Stimulated activated CD8-positive, alpha-beta memory T cell treated with anti-CD3 and anti-CD28 coated beads, Interleukin-15, amount 100 ng/mL, for 48 hours (primary cell): ENCODE results near the gene NUP98.
"Not testable (repeated sequence)": the region's sequence is repeated elsewhere in the genome, so short reads cannot be mapped to it uniquely, and the experiment has no call there.

Experiments used
- DNase-seq, 2 donors: peaks; one replicate each; pipeline ENCODE4 v3.0.0-alpha.2; 2020; ENCODE audit warnings: low read depth in 2 of 2

The NUP98 gene

DNA sequence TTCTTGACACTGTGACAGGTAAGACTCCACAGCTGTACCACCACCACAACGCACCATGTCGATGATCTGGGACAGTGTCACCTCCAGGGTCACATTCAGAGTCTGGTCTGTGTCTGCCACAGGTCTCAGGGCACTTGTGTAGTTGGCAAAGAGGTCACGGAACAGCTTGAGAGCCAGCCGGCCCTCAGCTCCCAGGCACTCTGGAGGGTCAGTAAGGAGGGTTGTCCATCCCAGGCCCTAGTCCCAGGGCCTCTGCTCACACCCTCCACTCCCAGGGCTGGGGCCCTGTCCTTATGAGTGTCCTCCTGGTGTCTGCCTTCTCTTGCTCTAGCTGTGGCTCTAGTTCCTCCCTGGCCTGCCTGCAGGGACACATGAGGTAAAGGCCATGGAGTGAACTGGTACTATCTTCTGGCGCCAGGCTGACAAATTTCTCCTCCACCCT is 127.6 kb downstream of the NUP98 start:
- DNase-seq = no peak

DNA sequence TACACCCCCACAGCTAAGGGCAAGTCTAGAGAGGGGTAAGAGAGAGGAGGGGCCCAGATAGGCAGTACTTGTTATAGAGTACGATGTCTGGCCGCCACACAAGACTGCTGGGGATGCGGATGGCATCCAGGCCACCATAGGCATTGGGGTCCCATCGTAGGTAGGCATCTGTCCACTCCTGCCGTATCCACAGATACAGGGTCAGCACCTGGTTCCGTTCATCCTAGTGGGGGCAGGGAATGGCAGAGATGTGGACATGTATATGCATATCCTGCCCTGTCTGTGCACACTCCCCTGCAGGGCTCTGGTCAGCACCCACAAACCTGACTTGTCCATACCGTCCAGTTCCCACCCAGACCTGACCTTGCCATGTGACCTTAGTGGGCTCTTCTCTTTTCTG is 128.2 kb downstream of the NUP98 start:
- no peak for DNase-seq

DNA sequence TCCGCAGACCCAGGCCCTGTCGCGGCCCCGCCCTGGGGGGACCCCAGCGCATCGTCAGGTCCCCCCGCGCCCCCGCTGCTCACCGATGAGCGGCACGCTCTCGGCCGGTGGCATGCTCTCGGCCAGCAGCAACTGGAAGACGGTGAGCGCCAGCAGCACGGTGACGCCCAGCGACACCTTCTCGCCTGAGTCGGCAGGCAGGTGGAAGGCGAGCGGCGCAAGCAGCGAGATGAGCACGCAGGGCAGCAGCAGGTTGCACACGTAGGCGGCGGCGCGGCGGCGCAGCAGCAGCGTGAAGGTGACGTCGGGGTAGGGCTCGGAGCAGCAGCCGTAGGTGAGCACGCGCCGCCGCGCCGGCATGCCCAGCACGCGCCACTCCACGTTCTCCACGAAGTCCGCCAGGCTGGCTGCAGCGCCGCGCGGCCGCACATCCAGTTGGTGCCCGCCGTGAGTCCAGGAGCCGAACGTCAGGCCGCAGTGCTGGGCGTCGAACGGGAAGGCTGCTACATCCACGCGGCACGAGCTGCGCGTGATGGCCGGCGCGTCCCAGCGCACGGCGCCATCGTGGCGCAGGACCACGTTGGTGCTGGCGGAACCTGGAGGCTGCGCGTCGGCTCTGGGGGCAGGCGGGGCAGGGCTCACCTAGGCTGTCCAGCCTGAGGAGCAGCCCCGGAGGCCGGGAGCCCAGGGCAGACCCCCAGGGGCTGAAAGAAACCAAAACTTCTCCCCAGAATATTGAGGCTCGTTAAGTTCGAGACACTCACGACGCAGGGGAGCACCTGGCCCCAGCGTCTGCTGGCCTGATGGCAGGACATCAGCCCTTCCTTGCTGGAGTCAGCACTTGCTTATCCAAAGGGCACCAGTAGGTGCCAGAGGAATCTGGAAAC is 130.0 kb downstream of the NUP98 start:
- no peak for DNase-seq

DNA sequence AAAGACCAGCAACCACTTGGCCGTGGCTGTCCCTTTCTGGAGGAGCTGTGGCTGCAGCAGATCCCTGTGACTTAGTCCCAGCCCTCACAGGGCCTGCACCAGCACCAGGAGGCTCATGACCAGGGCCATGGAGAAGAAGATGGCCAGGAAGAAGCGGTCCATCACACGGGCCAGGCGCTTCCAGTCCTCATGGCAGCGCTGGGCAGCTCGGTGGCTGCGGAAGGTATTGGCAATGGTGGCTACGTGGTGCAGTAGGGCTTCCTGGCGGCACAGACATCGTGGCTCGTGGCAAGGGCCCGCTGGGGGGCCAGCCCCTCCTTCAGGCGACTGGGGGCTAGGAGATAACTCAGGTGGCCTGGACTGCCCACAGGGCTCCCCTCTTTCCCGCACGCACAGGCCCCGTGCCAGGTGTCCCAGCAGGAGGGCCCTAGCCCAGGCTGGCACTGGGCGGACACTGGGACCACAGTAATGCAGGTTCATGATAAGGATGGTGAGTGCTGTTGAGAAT is 131.3 kb downstream of the NUP98 start:
- no peak for DNase-seq

DNA sequence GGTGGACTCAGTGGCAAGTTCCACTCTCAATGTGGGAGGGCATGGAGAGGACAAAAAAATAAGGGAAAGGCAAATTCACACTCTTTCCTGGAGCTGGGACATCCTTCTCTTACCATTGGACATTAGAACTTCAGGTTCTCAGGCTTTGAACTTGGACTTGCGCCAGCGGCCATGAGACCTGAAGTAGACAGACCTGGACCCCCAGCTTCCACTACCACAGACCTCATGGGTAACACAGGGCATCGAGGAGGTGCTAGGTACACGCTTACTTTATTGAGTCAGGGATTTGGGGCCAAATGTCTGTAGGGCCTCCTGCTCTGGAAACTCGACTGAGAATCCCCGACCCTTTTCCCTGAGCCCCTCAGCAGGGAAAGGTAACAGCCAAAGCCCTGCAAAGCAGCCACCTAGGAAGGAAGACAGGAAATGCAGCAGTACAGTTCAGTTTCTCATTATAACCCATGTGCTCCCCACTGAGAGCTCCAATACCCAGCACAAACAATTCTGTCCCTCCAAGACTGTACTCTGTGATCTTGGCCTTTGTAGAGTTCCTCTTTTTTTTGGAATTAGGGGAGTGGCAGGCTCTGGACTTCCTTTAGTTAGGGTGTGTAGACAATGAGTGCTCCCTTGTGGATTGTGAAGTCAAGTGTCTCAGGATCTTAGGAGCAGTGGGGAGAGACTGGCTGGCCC is 131.9 kb downstream of the NUP98 start:
- DNase-seq = no peak

DNA sequence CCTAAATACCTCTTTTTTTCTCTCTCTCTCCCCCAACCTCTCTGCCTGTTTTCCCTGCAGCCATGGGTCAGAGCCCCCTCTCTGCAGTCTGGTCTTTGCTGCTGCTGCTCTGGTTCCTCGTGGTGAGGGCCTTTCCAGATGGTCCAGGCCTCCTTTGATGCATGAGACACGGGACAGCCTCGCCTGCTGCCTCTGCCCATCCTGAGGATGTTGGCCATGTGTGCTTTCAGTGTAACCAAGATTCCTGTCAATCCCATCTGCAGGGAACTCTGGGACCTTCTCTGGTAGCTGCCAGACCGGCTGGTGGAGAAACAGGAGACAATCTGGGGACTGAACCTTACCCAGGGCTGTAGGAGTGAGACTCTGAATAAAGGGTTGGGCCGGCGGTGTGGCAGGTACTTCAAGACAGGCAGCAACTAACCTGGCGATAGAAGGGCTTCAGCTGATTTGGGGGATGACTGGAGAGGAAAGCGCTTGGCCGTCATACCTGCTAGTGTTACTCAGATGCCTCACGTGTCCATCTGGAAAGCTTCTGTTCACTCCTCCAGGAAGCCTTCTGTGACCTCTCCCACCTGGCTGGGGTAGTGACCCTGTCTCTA is 133.2 kb downstream of the NUP98 start:
- DNase-seq = no peak

DNA sequence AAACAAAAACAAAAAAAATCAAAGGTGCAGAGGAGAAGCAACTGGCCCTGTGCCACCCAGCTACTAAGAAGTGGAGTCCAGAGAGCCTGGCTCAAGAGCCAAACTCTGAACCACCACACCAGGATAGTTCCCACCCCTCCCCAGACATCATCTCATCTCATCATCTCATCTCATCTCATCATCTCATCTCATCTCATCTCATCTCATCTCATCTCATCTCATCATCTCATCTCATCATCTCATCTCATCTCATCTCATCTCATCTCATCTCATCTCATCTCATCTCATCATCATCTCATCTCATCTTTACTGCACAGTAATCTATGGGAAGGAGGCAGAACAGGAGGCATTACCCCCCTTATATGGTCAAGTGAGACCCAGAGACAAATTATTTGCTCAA is 134.5 kb downstream of the NUP98 start:
- DNase-seq = no peak

DNA sequence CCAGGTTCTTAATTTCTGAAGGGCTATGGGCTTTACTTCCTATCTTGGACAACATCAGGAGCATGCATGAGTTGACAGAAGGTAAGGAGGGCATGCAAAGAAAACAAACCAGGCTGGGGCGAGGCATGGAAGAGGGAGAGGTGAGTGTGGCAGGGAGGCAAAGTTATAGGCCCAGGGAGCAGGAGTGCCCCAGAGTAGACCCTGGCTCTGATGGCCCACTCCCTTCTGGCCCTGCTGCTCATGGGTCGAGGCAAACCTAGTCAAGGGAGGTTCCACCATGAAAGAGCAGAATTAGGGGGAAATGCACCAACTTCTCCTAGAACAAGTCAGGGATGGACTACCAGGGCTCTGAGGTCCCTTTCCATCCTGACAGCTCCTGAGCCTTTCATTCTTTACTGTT is 136.4 kb downstream of the NUP98 start:
- no peak for DNase-seq

DNA sequence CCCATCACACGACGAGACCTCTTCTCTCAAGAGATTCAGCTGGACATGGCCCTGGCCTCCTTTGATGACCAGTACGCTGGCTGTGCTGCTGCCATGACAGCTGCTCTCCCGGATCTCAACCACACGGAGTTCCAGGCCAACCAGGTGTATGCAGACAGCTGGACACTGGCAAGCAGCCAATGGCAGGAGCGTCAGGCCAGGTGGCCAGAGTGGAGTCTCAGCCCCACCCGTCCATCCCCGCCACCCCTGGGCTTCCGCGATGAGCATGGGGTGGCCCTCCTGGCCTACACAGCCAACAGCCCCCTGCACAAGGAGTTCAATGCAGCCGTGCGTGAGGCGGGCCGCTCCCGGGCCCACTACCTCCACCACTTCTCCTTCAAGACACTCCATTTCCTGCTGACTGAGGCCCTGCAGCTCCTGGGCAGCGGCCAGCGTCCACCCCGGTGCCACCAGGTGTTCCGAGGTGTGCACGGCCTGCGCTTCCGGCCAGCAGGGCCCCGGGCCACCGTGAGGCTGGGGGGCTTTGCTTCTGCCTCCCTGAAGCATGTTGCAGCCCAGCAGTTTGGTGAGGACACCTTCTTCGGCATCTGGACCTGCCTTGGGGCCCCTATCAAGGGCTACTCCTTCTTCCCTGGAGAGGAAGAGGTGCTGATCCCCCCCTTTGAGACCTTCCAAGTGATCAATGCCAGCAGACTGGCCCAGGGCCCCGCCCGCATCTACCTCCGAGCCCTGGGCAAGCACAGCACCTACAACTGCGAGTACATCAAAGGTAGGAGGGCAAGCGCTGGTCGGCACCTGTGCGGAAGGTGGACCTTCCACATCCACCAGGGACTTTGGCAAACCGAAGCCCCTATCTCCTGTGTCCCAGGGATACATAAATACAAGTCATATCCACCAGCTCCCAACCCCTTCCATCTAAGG is 137.5 kb downstream of the NUP98 start:
- no peak for DNase-seq

DNA sequence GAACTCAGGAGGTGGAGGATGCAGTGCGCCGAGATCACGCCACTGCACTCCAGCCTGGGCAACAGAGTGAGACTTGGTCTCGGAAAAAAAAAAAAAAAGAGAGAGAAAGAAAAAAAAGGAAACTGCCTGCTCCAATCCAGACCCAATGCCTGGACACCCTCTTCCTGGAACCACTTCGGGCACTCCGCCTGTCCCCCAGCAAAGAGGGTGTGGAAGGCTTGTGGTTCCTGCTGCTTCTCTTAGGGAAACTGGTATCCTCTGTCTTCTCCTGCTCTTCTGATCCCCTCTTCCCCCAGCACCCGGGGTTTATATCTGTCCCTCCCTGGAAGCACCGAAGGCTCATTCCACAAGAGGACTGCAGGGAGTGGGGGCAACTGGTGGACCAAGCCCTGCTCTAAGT is 139.1 kb downstream of the NUP98 start:
- DNase-seq = no peak

DNA sequence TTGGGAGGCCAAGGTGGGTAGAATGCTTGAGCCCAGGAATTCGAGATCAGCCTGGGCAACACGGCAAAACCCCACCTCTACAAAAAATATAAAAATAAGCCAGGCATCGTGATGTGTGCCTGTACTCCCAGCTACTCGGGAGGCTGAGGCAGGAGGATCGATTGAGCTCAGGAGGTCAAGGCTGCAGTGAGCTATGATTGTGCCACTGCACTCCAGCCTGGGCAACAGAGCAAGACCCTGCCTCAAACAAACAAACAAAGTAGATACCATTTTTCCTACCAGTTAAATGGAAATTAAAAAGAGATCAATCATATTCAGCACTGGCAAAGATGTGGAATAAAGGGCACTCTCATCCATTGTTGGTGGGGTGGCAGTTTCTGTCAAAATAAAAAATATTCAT is 140.0 kb downstream of the NUP98 start:
- not testable (repeated sequence) for DNase-seq

DNA sequence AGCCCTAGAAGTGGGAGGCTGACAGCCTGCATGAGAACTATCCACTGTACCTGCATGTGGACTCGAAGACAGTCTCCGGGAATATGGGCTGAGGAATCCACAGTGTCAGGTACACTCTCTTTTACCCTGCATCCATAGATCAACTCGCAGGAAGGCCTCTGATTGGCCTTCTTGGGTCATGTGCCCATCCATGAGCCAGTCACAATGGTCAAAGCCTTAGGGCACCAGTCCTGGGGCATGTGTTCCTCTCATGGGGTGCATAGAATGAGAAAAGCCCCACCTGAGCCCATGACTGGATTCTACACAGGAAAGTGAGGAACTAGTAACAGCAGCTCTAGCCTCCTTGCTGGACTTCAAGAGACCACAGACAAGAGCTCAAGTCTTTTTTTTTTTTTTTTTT is 141.8 kb downstream of the NUP98 start:
- no peak for DNase-seq

DNA sequence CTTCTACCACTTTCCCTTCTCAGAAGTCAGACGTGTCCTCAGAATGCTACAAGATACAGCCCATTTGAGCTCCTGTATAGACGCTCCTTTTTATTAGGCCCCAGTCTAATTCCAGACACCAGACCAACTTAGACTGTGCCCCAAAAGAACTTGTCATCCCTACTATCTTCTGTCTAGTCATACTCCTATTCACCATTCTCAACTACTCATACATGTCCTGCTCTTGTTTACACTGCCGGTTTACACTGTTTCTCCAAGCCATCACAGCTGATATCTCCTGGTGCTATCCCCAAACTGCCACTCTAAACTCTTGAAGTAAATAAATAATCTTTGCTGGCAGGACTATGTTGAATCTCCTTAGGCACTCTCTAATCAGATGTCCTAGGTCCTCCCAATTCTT is 144.8 kb downstream of the NUP98 start:
- DNase-seq = not testable (repeated sequence)

DNA sequence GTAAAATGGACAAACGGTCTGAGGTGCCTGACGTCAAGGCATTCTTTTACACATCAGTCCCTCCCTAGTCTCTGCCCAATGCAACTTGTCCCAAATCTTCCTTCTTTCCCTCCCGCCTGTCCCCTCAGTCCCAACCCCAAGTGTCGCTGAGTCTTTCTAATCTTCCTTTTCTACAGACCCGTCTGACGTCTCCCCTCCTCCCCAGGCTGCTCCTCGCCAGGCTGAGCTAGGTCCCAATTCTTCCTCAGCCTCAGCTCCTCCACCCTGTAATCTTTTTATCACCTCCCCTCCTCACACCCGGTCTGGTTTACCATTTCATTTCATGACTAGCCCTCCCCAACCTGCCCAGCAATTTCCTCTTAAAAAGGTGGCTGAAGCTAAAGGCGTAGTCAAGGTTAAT is 148.0 kb downstream of the NUP98 start:
- DNase-seq = not testable (repeated sequence)

DNA sequence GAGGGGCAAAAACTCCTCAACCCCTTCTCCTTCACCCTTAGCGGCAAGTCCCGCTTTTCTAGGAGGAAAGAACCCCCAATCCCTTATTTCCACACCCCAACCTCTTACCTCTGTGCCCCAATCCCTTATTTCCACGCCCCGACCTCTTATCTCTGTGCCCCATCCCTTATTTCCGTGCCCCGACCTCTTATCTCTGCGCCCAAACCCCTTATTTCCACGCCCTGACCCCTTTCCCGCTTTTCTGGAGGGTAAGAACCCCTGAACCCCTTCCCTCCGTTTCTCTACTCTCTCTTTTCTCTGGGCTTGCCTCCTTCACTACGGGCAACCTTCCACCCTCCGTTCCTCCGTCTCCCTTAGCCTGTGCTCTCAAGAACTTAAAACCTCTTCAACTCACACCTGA is 148.5 kb downstream of the NUP98 start:
- not testable (repeated sequence) for DNase-seq

DNA sequence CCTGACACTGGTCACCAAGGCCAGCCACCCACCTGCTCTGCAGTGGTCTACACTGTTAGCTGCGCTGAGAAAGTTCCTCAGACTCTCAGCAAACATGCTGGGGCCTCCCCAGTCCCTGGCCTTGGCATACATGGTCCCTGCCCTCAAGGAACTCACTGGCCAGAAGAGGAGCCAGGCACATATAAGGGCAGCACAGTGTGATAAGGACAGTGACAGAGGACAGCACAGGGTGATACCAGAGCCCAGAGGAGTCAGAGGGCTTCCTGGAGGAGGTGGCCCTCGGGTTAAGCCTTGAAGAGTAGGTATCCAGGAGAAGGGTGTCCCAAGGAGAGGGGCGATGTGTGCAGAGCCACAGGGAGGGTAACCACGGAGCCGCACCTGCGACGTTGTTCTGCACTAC is 151.8 kb downstream of the NUP98 start:
- no peak for DNase-seq

DNA sequence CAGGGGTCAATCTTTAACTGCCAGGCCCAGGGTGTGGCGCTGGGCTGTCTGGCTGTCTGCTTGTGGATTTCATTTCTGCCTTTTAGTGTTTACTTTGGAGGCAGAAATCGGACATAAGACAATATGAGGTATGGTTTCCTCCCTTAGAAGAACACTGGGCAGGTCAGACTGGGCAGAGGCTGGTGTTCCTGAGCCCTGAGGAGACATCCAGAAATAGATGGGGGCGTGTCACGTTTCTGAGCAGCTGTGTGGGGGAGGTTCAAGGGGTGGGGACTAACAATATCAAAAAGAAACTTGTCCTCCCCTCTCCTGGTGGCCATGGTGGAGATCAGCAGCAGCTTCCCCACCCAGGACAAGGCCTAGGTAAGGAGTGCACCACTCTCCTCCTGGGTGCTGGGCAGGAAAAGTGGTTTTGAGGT is 152.5 kb downstream of the NUP98 start, which contains the start of gene ART1:
ART1 (plus strand) TSS at position 312 of the 419 bp plus-strand sequence. CDS start 14,086 bp downstream, outside the sequence.
- no peak for DNase-seq

DNA sequence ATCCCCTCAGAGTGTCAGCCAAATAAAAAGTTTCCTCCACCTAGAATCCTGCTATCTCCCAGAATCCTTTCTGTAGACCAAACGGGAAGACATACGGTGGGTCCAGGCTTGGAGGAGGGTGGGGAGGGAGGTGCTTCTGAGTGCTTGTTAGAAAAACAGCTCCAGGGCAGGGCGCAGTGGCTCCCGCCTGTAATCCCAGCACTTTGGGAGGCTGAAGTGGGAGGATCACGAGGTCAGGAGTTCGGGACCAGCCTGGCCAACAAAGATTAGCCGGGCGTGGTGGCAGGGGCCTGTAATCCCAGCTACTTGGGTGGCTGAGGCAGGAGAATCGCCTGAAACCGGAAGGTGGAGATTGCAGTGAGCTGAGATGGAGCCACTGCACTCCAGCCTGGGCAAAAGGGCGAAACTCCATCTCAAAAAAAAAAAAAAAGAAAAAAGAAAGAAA is 154.2 kb downstream of the NUP98 start:
- not testable (repeated sequence) for DNase-seq

DNA sequence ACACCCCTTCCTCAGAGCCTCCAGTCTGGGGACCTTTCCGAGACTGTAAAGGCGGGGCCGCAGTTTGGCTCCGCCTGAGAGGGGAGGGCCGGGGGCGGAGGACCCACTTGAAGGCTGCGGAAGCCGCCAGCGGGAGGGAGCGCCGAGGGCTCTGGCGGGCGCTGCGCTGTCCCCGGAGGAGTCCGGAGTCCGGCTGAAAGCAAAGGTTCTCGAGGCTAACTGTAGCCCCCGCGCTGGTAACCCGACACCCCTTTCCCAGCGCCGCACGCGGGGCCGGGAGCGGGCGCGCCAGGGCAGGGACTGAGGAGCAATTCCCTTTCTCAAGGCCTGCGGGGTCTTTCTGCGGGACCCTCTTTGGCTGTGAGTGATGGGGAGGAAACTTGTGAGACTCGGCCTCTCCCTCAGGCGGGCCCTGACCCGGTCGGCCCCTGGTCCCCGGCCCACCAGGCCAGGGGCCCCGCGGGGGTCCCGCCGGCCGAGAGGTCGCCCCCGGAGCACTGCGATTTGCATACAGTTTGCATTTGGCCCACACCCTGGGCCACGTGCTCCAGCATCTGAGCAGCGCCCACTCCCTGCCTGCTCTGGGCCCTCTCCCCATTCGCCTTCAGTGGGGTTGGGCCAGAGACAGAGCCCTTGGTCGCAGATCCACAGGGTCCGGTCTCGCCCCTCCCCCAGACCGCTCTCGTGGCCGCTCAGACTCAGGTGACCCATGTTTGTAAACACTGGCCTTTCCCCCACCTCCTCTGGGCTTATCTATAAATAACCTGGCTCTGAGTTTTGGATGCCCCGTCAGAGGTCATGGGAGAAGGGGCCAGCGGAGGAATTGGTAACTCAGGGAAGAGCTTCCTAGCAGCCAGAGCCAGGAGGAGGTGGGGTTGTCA is 155.0 kb downstream of the NUP98 start:
- peak; percentile 25 to 52 for DNase-seq

DNA sequence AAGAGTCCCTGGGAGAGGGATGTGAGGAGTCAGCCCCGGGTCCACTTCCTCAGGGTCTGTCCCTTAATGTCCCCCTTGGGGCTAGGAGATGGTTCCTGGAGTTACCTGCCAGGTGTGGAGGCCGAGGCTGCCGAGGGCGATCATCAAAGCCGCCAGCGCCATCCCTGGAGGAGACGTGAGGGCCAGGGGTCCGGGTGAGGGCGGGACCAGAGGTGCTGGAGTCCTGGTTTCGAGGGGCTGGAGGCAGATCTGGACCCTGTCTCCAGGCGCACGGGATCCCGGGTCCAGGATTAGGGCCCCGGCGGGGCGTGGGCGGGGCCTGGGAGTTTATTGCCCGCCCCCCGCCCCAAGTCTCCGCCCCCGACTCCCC is 155.7 kb downstream of the NUP98 start, which contains the start of gene ART5:
ART5 (minus strand) TSS at position 292 of the 370 bp plus-strand sequence; CDS start at position 162, 130 bp downstream.
- no peak for DNase-seq
